NCI-H1930 (cell line): ENCODE results near the gene GRIN2A.

Experiments used
- DNase-seq, 2 experiments: peaks; one replicate each; lab custom pipeline; 2025; lab: John Stamatoyannopoulos, UW

The GRIN2A gene

GRCh38 chr16:9766891-9767290, 415.3 kb downstream of the GRIN2A start:
- no peak for DNase-seq

GRCh38 chr16:9763505-9763904, 418.7 kb downstream of the GRIN2A start:
- DNase-seq: no peak

GRCh38 chr16:9761870-9762269, 420.4 kb downstream of the GRIN2A start:
- no peak for DNase-seq

- DNase-seq: no peak
These were observed 424.5 kb downstream of the GRIN2A start for GRCh38 chr16:9757687-9758086.

GRCh38 chr16:9756434-9756833, 425.8 kb downstream of the GRIN2A start:
- no peak for DNase-seq

- no peak for DNase-seq
These were observed 427.1 kb downstream of the GRIN2A start for GRCh38 chr16:9755081-9755480.

GRCh38 chr16:9741776-9742175, 440.5 kb downstream of the GRIN2A start:
- no peak for DNase-seq

GRCh38 chr16:9739301-9739700, 442.9 kb downstream of the GRIN2A start:
- DNase-seq: no peak

GRCh38 chr16:9738690-9739089, 443.5 kb downstream of the GRIN2A start:
- no peak for DNase-seq

GRCh38 chr16:9736547-9736946, 445.7 kb downstream of the GRIN2A start:
- DNase-seq: no peak

GRCh38 chr16:9723136-9723535, 459.1 kb downstream of the GRIN2A start:
- DNase-seq: no peak

- no peak for DNase-seq
These were observed 468.3 kb downstream of the GRIN2A start for GRCh38 chr16:9713907-9714306.

GRCh38 chr16:9713156-9713555, 469.1 kb downstream of the GRIN2A start:
- DNase-seq: no peak

- DNase-seq: no peak
These were observed 473.1 kb downstream of the GRIN2A start for GRCh38 chr16:9708972-9709620.

GRCh38 chr16:9706217-9706836, 475.9 kb downstream of the GRIN2A start:
- DNase-seq: no peak

- no peak for DNase-seq
These were observed 478.5 kb downstream of the GRIN2A start for GRCh38 chr16:9703731-9704130.
